ENCODE results near the gene ZC3H12C.
"Not testable (repeated sequence)": the region's sequence is repeated elsewhere in the genome, so short reads cannot be mapped to it uniquely, and the experiment has no call there.

Gene ZC3H12C

DNA sequence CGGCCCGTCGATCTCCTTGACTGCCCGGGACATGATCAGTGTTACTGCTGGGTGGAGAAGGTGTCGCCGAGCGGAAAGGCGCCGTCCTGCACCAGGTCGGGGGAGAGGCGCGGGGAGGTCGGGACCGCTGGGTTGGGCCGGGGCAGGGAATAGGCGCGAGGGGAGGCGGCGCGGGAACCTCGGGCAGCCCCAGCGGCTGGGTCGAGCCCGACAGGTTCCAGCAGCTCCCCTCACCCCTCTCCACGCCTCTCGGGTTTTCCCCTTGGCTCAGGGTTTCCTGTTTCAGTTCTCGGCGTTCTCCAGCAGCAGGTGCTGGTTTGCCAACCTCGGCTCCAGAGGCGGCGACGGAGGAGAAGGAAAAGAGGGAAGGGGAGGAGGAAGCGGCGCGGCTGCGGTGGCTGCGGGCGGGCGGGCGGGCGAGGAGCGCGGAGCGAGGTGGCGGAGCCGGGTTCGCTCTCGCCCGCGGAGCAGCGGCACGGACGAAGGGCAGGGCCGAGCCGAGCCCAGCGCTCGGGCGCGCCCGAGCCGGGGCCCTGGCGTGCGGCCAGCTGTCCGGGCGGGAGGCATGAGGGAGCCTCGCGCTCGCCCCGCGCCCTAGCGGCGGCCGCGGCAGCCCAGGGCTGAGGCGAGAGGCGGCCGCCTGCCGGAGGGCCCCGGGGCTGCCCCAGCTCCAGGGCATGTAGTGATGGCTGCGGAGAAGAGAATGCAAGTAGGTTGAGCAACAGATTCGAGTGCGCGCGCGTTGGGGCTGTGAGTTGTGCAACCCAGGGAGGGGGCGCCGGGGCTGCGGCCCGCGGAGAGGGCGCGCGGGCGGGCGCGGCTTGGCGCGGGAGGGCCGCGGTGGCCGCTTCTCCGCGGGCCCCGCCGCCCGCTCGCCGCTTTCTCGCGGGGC is at the start of gene ZC3H12C:
TSS of gene ZC3H12C (plus strand) at position 878 of the 892 bp plus-strand sequence. CDS start 20 bp downstream, outside the sequence.
- intact Hi-C loops (cut with DNase I): loop anchor here (2.0 to 10.0 kb wide), 4 partner anchors 82 to 340 kb away; no protein-coding TSS in a partner anchor

DNA sequence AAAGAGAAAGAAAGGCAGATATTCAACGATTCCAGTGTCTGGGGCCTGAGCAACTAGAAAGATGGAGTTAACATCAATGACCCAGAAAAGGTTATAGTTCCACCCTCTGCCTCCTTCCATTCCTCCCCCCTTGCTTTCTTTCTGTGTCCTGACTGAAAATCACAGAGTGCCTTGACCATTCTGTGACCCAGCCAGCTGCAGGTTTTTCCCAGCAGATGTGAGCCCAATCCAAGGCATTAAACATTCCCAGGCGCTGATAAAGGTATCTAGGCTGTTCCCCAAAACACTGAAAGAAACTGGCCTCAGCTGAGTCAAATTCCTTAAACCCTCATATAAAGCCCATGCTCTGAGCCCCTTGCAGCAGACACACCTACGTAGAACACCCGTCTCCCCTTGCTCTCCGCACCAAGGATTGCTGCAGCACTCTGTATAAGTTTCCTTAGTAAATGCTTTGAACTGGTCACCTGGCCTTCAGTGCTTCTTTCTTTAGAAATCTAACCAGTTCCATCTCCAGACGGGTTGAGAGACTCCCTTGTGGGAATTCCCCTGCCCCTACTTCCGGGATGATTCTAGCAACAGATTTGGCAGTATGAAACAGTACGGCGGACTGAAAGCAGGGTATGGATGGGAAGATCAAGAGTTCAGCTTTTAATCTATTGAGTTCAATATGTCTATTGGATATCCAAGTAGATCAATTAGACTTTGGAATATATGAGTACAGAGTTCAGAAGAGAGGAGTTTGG is 48.8 kb upstream of the ZC3H12C start:
- intact Hi-C loops (cut with DNase I): no loop called here
- DNase-seq: no peak

More for the DNA sequence above, at the start of gene ZC3H12C:
- DNase-seq: peak; percentile 64 to 96 (median 78)

DNA sequence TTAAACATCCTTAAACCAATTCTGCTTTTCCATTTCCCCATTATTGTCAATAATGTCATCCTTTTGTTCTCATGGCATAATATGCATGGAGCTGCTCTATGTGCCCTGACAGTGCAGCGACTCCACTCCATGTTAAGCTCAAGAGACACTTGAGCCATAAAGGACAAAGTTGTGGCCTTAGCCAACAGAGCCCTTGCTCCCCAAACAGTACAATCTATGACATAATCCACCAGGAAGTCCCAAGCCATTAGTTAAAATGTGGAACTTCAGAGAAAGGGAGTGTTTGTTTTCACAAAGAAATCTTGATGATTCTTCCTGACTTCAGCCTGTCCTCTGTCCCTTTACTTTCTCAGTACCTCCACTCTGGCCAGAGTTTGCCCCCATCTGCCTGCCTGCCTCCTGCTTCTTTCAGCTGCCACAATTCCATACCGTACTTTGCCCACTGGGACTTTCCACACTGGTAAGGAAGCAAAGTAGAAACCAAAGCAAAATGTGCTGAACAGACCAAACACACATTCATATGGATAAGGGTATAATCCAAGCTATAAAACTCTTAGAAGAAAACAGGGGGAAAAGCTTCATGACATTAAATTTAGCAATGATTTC is 46.3 kb upstream of the ZC3H12C start:
- DNase-seq: no peak

DNA sequence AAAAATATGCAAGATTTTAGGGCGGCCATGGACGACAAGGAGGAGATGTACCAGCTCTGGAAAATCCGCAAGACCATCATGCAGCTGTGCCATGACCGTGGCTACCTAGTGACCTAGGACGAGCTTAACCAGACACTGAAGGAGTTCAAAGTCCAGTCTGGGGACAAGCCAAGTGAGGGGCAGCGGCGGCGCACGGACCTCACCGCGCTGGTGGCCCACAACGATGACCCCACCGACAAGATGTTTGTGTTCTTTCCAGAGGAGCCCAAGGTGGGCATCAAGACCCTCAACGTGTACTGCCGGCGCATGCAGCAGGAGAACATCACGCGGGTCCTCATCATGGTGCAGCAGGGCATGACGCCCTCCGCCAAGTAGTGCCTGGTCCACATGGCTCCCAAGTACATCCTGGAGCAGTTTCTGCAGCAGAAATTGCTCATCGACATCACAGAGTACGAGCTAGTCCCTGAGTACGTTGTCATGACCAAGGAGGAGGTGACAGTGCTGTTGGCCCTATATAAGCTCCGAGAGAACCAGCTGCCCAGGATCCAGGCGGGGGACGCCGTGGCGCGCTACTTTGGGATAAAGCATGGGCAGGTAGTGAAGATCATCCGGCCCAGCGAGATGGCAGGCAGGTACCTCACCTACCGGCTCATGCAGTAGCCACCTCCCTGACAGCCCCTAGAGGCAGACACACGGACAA is 43.5 kb upstream of the ZC3H12C start:
- peak in 1 of 10 donors; percentile 84 for DNase-seq

More for the DNA sequence above, 46.3 kb upstream of the ZC3H12C start:
- intact Hi-C loops (cut with DNase I): no loop called here

DNA sequence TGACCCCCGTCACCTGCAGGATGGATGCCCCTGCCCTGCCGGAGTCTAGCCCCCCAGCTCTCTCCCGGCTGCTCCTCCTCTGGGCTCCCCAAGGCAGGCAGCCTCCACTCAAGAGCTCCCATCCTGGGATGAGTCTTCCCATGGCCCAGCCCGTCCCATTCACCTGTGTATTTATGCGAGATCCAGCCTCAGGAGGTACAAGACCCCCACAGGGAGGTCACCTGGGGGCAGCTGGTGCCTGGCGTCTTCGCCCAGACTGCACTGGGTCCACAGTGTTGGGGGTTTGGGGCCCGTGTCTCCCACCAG is 43.0 kb upstream of the ZC3H12C start:
- DNase-seq: peak in 1 of 10 donors; percentile 75
- intact Hi-C loops (cut with DNase I): no loop called here

More for the DNA sequence above, 43.5 kb upstream of the ZC3H12C start:
- intact Hi-C loops (cut with DNase I): no loop called here

DNA sequence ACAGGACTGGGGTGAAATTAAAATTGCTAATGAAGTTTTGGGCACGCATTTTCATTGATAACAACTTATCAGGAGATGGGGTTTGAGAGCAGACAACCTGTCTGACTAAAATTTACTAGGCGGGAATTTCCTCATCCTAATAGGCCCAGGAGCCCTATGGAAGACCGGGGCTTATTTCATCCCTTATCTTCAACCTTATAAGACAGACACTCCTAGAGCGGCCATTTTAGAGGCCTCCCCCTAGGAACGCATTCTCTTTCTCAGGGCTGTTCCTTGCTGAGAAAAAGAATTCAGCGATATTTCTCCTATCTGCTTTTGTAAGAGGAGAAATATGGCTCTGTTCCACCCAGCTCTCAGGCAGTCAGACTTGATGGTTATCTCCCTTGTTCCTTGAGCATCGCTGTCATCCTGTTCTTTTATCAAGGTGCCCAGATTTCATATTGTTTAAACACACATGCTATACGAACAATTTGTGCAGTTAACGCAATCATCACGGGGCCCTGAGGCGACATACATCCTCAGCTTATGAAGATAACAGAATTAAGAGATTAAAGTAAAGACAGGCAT is 39.3 kb upstream of the ZC3H12C start:
- no peak for DNase-seq
- intact Hi-C loops (cut with DNase I): no loop called here

DNA sequence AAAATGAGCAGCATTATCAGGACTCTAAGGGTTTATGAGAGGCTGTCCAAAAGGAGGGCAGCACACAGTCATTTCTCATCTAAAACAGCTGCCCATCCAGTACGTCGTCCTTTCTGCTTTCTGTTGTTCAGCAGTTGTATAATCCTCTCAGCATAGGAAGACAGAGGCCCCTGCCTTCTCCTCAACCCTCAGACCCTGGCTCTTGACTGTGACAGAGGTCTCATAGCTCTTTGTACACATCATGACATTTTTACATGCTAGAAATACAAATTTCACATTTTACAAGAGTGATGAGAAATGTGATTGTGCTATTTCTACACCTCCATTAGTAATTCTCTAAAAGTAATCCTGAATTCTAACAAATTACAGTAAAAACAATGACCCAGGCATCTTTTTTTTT is 36.2 kb upstream of the ZC3H12C start:
- DNase-seq: no peak
- intact Hi-C loops (cut with DNase I): no loop called here

DNA sequence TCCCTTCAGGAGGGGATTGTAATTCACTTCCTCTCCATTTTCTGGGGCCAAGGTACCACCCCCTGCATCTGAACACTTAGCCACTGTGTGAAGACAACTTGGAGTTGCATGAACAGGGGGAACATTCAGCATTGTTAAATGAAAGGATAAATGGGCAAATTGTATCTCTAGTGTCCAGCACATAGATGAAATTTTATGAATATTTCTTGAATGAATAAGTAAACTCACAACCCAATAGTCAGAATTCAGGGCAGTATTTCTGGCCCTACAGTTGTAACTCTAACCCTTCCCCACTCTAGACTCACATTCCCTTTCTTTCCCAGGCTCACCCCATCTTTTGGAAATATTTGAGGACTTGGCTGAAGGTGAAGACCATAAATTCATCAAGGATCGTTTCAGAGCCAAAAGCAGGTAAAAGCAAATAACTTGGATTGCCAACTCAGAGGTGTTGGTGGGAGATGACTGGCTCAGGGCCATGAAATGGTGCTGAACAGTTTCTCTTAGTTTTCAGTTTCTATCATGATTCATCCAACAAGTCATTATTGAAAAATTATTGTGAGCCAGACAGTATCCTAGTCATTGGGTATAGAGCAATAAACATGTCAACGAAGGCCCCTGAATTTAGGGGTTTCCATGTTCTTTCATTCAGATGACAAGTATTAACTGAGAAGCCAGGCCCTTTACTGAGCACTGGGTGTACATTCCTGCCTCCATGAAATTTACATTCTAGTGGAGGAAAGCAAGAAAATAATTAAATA is 33.3 kb upstream of the ZC3H12C start:
- intact Hi-C loops (cut with DNase I): no loop called here

DNA sequence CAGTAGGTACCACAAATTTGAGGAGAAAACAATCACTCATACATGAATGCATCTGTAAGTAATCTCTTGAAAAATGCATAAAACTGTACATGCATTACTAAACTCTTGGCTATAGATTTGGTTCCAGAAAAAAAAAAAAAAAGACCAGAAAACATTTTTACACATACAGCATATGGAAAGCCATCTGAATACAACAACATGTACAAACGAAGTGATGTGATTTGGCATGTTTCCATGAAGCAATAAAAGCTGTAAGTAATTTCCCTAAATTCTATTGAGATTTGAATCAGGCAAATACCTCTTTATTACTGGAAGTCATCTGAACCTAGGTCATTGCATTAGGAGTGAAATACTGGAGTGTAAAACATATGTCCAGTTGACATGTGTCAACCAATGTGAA is 31.9 kb upstream of the ZC3H12C start:
- intact Hi-C loops (cut with DNase I): no loop called here
- DNase-seq: no peak

More for the DNA sequence above, 33.3 kb upstream of the ZC3H12C start:
- no peak for DNase-seq

DNA sequence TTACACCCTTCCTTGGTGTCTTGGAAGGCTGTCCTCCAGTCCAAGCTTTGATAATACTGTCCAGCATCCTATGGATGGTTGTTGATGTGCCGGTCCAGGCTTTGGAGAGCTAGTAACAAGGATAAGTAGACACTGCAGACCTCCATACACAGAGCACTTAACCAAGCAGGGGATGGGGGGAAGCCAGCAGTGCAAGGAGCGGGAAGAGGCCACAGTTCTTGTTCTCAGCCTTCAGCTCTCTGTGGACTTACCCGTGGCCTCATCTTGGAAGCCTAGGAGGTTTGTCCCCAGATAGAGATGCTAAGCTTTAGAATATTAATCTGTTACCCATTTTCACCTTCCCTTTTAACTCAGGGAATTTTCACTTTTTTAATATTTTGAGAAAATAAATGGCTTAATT is 30.9 kb upstream of the ZC3H12C start:
- intact Hi-C loops (cut with DNase I): no loop called here

DNA sequence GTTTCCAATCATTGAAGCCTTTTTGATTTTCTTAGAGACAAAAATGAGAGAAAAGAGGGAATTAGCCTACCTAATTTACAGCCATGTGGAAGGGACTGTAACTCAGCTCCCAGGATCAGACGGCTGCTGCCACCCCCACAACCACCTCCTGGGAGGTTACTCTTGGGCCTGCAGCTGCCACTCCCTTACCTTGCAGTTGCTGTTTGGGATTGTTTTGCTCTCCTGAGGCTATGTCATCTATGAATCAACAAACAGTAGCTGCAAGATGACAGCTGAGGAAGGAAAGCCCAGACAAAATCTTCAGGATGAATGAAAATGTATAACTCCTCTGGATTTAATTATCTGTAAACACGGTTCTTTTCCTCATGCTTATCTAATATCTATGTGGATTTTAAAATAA is 28.0 kb upstream of the ZC3H12C start:
- DNase-seq: no peak
- intact Hi-C loops (cut with DNase I): no loop called here

More for the DNA sequence above, 30.9 kb upstream of the ZC3H12C start:
- DNase-seq: no peak

DNA sequence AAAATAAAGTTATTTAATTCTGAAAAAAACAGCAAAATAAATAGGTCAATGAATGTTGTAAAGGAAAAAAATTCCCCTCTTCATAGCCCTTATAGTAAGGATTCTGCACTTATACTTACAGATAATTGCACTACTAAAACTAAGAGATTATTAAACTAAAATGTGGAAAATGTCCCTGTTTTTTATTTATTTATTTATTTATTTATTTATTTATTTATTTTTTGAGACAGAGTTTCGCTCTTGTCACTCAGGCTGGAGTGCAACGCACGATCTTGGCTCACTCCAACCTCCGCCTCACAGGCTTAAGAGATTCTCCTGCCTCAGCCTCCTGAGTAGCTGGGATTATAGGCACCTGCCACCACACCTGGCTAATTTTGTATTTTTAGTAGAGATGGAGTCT is 25.2 kb upstream of the ZC3H12C start:
- intact Hi-C loops (cut with DNase I); DNase-seq: not testable (repeated sequence)

DNA sequence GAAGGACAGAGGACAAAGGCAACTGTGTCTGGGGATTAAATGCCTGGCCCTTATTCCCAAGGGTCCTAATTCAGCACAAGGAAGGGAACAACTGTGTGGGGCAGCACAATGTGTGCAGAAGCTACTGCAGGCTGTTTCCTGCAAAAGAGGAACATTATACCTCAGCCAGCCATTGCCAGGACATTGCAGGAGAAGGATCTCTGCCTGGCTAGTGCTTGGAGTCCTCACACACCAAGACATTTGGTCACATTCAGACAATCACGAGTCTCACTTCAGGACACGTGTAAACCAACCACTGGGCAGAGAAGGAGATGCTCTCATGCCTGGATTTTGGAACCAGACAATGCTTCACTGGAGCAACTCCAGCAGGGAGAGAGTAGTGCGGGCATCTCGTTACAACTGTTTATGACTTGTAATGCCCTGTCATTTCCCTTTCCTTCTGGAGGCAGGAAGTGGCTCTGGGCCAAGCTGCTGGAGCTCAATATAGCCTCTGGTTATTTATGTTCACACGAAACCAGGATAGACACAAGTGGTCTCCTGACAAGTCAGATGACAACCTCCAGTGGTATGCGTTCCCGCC is 23.9 kb upstream of the ZC3H12C start:
- no peak for DNase-seq

DNA sequence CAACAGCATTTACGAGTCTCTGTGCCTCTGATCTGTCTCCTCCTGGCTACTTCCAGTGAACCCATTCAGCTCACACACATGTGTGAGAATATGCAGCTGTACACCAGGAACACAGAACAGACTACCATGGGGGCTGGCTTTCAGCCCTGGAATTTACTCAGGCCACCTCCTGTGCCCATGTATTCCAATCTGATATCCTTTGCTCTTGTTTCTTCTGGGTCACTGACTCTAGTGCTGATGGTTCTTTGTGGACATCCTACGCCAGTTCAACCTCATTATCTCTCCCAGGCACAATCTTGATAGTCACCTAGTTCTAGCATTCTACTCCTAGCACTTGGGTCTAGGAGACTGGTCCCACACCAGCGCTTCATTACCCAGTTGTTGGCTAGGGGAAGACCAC is 23.0 kb upstream of the ZC3H12C start:
- intact Hi-C loops (cut with DNase I): no loop called here
- no peak for DNase-seq

More for the DNA sequence above, 23.9 kb upstream of the ZC3H12C start:
- intact Hi-C loops (cut with DNase I): no loop called here

DNA sequence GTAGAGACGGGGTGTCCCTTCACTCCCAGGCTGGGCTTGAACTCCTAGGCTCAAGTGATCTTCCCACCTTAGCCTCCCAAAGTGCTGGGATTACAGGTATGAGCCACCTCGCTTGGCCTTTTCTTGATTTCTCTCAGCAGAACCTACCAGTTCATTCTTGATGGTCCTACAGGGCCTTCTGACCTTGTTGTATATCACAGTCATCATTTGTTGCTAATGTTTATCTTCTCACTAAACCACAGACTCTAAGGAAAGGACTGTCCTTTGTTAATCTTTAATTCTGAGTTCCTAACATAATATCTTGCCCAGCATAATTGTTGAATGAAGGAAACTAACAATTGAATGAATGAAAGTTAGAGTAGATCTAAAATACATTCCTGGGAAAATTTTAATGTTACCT is 22.0 kb upstream of the ZC3H12C start:
- intact Hi-C loops (cut with DNase I): no loop called here
- no peak for DNase-seq

DNA sequence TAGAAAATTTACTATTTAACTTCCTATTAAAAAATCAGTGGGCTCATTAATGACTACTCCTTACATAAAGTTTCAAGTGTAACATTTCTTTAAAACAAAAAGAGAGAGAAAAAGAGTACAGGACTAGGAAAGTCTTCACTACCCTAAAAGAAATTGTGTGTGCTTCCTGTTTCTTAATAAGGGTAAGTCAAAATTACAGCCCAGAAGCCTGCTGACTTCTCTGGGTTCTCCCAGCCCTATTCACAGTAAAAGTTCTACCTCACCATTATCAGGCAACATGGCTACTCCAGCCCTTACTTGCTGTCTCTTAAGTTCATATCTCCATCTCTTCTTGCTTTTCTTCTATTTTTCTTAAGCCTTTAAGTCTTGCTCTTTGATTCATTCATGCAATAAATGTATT is 20.3 kb upstream of the ZC3H12C start:
- intact Hi-C loops (cut with DNase I): no loop called here
- DNase-seq: no peak

DNA sequence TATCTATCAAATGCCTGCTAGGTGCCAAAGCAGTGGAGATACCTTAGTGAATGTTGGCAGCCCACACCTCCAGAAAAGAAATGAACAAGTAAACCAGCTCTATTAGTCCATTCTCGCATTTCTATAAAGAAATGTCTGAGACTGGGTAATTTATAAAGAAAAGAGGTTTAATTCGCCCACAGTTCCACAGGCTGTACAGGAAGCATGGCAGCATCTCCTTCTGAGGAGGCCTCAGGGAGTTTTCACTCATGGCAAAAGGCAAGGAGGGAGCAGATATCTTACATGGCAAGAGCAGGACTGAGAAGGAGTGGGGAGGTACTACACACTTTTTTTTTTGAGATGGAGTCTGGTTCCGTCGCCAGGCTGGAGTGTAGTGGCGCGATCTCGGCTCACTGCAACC is 18.7 kb upstream of the ZC3H12C start:
- DNase-seq: no peak

DNA sequence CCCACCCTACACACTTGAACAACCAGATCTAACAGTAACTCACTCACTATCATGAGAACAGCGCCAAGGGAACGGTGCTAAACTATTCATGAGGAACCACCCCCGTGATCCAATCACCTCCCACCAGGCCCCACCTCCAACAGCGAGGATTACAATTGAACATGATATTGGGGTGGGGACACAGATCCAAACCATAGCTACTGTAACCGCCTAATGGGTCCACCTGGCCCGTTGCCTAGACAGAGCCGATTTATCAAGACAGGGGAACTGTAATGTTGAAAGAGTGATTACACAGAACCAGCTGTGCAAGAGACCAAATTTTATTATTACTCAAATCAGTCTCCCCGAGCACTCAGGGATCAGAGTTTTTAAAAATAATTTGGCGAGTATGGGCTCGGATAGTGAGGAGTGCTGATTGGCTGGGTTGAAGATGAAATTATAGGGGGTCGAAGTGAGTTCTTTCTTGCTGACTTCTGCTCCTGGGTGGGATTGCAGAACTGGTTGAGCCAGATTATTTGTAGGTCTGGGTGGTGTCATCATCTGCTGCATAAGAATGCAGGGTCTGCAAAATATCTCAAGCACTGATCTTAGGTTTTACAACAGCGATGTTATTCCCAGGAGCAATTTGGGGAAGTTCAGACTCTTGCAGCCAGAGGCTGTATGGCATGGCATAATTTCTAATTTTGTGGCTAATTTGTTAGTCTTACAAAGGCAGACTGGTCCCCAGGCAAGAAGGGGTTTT is 17.9 kb upstream of the ZC3H12C start:
- no peak for DNase-seq
- intact Hi-C loops (cut with DNase I): no loop called here

More for the DNA sequence above, 18.7 kb upstream of the ZC3H12C start:
- intact Hi-C loops (cut with DNase I): no loop called here
